GM23248 (cell line): ENCODE data around the gene CDH4.

Experiments used
- EZH2 ChIP-seq: fragments of 200-600 bp; sonication (generic); IDR thresholded peaks from 2 replicates; pipeline ENCODE4 v1.6.1; 2018; ENCODE audit warnings: antibody characterized with exemption, mild to moderate bottlenecking; ENCODE audit not compliant: insufficient read depth, poor library complexity, severe bottlenecking
- EZH2phosphoT487 ChIP-seq: fragments of 200-600 bp; sonication (generic); IDR thresholded peaks from 2 replicates; pipeline ENCODE4 v1.6.1; 2018; ENCODE audit warnings: antibody characterized with exemption, moderate library complexity, mild to moderate bottlenecking, low read depth; ENCODE audit not compliant: insufficient read depth

DNA sequence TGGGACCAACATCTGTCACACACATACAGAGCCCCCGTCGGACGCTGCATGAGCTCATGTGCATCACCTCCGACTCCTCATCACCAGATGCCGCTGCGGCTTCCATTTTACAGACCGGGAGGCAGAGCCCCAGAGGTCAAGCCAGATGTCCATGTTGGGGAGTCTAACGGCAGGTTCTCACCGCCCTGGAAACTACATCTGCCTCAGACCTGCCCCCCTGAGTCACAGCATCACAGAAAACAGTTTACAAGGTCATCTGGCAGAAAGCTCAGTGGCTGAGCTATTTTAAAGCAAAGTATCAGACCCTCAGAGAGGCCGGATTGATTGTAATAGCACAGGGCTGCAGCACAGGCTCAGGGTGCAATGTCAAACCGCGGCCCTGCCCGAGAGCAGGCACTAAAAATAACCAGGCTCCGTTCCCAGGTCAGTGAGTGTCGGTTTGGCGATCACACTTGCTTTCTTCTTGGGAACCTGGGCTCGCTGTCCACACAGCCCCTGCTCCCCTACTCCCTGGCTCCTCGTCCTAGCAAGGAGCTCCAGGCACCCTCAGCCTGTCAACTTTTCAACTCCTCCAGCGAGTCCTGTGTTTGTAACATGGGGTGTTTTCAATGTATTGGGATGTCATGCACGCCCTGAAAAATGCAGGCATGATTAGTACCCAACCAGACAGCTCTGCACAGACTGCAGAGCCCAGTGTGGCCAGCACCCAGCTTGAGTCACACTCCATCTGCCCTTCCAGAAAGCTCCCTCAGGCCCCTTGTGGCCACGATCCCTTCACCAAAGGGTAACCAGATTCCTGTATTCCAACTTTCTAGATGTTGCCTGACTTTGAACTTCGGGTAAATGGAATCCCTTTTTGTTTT, 264.5 kb downstream of the CDH4 start:
- no peak for TF ChIP-seq EZH2
- TF ChIP-seq EZH2phosphoT487: no peak
